Smooth muscle cell (in vitro differentiated cells): ENCODE measurements around the gene ADAM19. TPM values are rescaled to one million over a fixed set of nuclear protein-coding genes. Genes with fewer than 3 reads are reported as not detected.

Experiments
- DNase-seq: peaks from one replicate; lab custom pipeline; 2025; ENCODE audit not compliant: unreplicated experiment; lab: John Stamatoyannopoulos, UW
- H2AFZ ChIP-seq: fragments of 200-600 bp; sonication (generic); 2 replicates; pipeline ENCODE4 v1.6.0; 2016; ENCODE audit warnings: antibody characterized with exemption, low read depth, mild to moderate bottlenecking
- H3F3A ChIP-seq: fragments of 200-600 bp; sonication (generic); 2 replicates; pipeline ENCODE4 v1.6.0; 2017; ENCODE audit warnings: antibody characterized with exemption, low read depth
- H3K27ac ChIP-seq: fragments of 200-600 bp; sonication (generic); 2 replicates; pipeline ENCODE4 v1.5.1; 2016; ENCODE audit warnings: low read depth, mild to moderate bottlenecking
- H3K27me3 ChIP-seq: fragments of 200-600 bp; sonication (generic); 2 replicates; pipeline ENCODE4 v1.6.1; 2016; ENCODE audit warnings: low read depth, mild to moderate bottlenecking
- H3K36me3 ChIP-seq: fragments of 200-600 bp; sonication (generic); 2 replicates; pipeline ENCODE4 v1.5.1; 2016; ENCODE audit warnings: low read depth
- H3K4me1 ChIP-seq: fragments of 200-600 bp; sonication (generic); 2 replicates; pipeline ENCODE4 v1.5.1; 2016; ENCODE audit warnings: low read depth
- H3K4me2 ChIP-seq: fragments of 200-600 bp; sonication (generic); 2 replicates; pipeline ENCODE4 v1.6.0; 2016; ENCODE audit warnings: mild to moderate bottlenecking
- H3K4me3 ChIP-seq: fragments of 200-600 bp; sonication (generic); 2 replicates; pipeline ENCODE4 v1.5.1; 2016; ENCODE audit warnings: mild to moderate bottlenecking
- H3K79me2 ChIP-seq: fragments of 200-600 bp; sonication (generic); 2 replicates; pipeline ENCODE4 v1.6.0; 2016; ENCODE audit warnings: low read depth, mild to moderate bottlenecking
- H3K9ac ChIP-seq: fragments of 200-600 bp; sonication (generic); 2 replicates; pipeline ENCODE4 v1.6.0; 2016; ENCODE audit warnings: low read depth
- H3K9me3 ChIP-seq: fragments of 200-600 bp; sonication (generic); replicated peaks from 2 replicates; pipeline ENCODE4 v1.5.1; 2016; ENCODE audit warnings: low read depth
- H4K20me1 ChIP-seq: fragments of 200-600 bp; sonication (generic); 2 replicates; pipeline ENCODE4 v1.6.0; 2016; ENCODE audit warnings: low read depth
- WGBS: methylation state at CpG from one replicate; pipeline ENCODE4 v1.1.7; 2016; ENCODE audit warnings: low lambda C conversion rate; 5-methylcytosine and 5-hydroxymethylcytosine counted together
- polyA plus RNA-seq: library from polyadenylated mRNA; unstranded; fragments of >200 nt; fragmentation: Nextera tagmentation; extraction: Ambion mirVana; gene quantifications from 2 replicates; pipeline ENCODE4 v1.2.1, GENCODE V29; 2016
- total RNA-seq: library from RNA; depleted of rRNA; stranded (reverse); fragments of >200 nt; gene quantifications from 2 replicates; pipeline ENCODE4 v1.2.3, GENCODE V29; 2014
- TF ChIP-seq, protein P1 (sequence below): fragments of 200-600 bp; sonication (generic); IDR thresholded peaks from 2 replicates; pipeline ENCODE4 v1.5.1; 2017; ENCODE audit warnings: borderline replicate concordance, mild to moderate bottlenecking, antibody characterized with exemption; ENCODE audit not compliant: insufficient read depth, poor library complexity, severe bottlenecking

The ADAM19 gene
- total and polyA plus RNA-seq, 2 experiments from 2014 or later = 62.2 to 112 TPM

GRCh38 chr5:157566902-157567489, 8.6 kb downstream of the ADAM19 start:
- Histone ChIP-seq H3F3A (peaks cover 13% of the 10 kb centered on the region), H4K20me1 (peaks cover 85% of the 10 kb centered on the region), H2AFZ (no peak overlapping the region), H3K9me3 (no peaks in the 10 kb centered on the region), H3K27me3 (no peaks in the 10 kb centered on the region), H3K9ac (no peak overlapping the region), H3K4me1 (peaks cover 23% of the 10 kb centered on the region), H3K4me3 (no peak overlapping the region), H3K4me2 (no peak overlapping the region), H3K36me3 (peaks cover 5% of the 10 kb centered on the region), H3K79me2 (peaks cover 75% of the 10 kb centered on the region), H3K27ac (no peak overlapping the region)
- 92% methylated on average over 6 of the region's 6 CpGs for WGBS
- TF ChIP-seq, protein P1, sequence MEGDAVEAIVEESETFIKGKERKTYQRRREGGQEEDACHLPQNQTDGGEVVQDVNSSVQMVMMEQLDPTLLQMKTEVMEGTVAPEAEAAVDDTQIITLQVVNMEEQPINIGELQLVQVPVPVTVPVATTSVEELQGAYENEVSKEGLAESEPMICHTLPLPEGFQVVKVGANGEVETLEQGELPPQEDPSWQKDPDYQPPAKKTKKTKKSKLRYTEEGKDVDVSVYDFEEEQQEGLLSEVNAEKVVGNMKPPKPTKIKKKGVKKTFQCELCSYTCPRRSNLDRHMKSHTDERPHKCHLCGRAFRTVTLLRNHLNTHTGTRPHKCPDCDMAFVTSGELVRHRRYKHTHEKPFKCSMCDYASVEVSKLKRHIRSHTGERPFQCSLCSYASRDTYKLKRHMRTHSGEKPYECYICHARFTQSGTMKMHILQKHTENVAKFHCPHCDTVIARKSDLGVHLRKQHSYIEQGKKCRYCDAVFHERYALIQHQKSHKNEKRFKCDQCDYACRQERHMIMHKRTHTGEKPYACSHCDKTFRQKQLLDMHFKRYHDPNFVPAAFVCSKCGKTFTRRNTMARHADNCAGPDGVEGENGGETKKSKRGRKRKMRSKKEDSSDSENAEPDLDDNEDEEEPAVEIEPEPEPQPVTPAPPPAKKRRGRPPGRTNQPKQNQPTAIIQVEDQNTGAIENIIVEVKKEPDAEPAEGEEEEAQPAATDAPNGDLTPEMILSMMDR = no peak
- no peak for DNase-seq

DNA sequence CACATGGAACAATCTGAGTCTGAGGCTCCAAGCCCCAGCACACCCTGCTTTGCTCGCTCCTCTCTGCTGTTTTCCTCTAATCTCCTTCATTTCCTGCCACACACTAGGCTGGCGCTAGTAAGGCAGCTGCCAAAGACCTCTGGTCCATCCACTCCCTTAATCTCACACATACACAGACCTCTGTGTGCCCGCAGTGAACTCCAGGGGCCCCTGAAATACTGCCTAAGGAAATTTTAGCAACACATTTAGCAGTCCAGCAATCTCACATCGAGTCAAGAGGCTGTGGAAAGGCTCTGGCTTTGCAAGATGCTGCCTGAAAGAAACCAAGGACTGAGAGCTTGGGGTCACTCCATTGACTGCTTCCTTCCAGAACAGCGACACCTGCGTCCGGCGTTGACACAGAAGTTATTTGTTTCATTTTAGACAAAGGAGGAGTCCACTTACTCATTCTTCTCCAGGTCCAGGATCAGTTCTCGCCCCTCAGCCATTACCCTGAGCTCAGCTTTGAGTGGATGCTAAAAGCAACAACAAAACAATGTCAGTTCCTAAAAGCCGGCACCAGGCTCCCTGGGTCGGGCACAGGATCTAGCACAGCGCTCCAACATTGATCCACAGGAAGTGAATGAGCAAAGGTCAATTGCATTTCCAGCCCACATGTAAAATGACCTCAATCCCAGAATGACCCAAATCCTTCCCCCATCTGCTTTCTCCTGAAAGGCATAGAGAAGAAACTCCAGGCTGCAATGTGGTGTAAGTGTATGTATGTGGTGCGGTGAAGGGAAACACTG, 11.5 kb downstream of the ADAM19 start:
- H3K9ac ChIP-seq = no peak overlapping the region
- no peaks in the 10 kb centered on the region for H3K9me3 ChIP-seq
- no peak overlapping the region for H3K4me3 ChIP-seq
- no peak overlapping the region for H2AFZ ChIP-seq
- TF ChIP-seq, protein P1 = no peak
- H3K27ac ChIP-seq = peak overlapping the region; percentile 48
- no peaks in the 10 kb centered on the region for H3K27me3 ChIP-seq
- DNase-seq = no peak
- H3K36me3 ChIP-seq = peaks cover 5% of the 10 kb centered on the region
- peaks cover 18% of the 10 kb centered on the region for H3K4me1 ChIP-seq
- H4K20me1 ChIP-seq = peaks cover 84% of the 10 kb centered on the region
- peaks cover 4% of the 10 kb centered on the region for H3F3A ChIP-seq
- H3K4me2 ChIP-seq = peak overlapping the region; percentile 29
- 65% methylated on average over 13 of the region's 13 CpGs for WGBS
- H3K79me2 ChIP-seq = peaks cover 72% of the 10 kb centered on the region

GRCh38 chr5:157563373-157563928, 12.1 kb downstream of the ADAM19 start:
- H3K4me3 ChIP-seq = no peak overlapping the region
- H3K27me3 ChIP-seq = no peaks in the 10 kb centered on the region
- peaks cover 22% of the 10 kb centered on the region for H3K4me1 ChIP-seq
- no peak overlapping the region for H3K9ac ChIP-seq
- H3K36me3 ChIP-seq = peaks cover 5% of the 10 kb centered on the region
- peak overlapping the region; percentile 48 for H3K27ac ChIP-seq
- peak overlapping the region; percentile 29 for H3K4me2 ChIP-seq
- peaks cover 11% of the 10 kb centered on the region for H3F3A ChIP-seq
- TF ChIP-seq, protein P1 = no peak
- H3K79me2 ChIP-seq = peaks cover 66% of the 10 kb centered on the region
- WGBS = 43% methylated on average over 11 of the region's 11 CpGs
- DNase-seq = no peak
- no peaks in the 10 kb centered on the region for H3K9me3 ChIP-seq
- peaks cover 83% of the 10 kb centered on the region for H4K20me1 ChIP-seq
- H2AFZ ChIP-seq = no peak overlapping the region
